ENCODE measurements around the gene BORCS5. TPM values are rescaled to one million over a fixed set of nuclear protein-coding genes. Genes with fewer than 3 reads are reported as not detected.

BORCS5 gene
- total RNA-seq, 2 donors from 2014 or later = 5.6 to 18.4 TPM

DNA sequence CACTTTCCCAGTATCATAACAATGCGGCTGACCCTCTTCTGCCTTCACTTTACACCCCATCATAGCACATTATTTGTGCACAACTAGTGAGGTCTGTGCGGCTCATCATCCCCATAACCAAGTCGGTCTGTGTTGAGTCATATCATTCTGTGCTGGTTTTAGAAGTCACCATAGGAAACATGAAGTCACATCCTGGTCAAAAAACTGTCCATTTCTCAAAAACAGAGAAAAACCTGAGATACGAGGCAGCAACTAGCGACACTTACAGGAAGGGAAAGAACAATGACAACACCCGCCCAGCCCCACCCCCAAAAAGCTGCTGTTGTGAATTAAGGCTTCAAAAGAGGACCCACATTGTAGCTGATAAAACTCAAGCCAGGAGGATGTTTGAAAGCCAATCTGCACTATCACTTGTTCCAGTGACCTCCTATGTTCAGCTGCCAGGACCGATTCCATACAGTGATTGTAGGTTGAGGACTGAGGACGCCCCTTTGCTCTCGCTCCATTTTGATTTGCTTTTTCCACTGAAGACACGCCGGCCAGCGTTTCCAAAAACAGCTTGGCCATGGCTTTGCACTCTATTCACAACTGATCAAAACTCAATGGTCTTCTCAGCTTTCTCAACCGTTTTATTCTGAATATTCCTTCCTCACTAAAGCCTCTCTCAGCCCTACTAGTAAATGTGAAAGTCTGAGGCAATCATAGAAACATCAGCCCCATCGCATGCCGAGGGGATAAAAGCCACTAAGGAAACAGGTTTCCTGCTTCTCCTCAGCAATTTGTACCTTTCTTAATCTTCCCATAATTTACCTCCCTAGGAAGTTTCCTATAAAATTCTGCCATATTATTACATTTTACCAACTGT is 118.3 kb downstream of the BORCS5 start:
- Histone ChIP-seq H3K36me3 (replicated peaks in 1 of 2; ENCODE audit: insufficient read depth in 1 of 2, low read depth in 2 of 2) (peaks cover 10 to 20% of the 10 kb centered on the region in 2 donors), H3K27ac (no peak overlapping the region), H3K9me3 (no peaks in the 10 kb centered on the region), H3K27me3 (no peaks in the 10 kb centered on the region), H3K4me3 (no peak overlapping the region), H3K4me1 (no peaks in the 10 kb centered on the region)
- WGBS, 2 donors = 78 to 91% methylated on average over 15 of the region's 15 CpGs
- ATAC-seq = no peak
- TF ChIP-seq, protein P1, sequence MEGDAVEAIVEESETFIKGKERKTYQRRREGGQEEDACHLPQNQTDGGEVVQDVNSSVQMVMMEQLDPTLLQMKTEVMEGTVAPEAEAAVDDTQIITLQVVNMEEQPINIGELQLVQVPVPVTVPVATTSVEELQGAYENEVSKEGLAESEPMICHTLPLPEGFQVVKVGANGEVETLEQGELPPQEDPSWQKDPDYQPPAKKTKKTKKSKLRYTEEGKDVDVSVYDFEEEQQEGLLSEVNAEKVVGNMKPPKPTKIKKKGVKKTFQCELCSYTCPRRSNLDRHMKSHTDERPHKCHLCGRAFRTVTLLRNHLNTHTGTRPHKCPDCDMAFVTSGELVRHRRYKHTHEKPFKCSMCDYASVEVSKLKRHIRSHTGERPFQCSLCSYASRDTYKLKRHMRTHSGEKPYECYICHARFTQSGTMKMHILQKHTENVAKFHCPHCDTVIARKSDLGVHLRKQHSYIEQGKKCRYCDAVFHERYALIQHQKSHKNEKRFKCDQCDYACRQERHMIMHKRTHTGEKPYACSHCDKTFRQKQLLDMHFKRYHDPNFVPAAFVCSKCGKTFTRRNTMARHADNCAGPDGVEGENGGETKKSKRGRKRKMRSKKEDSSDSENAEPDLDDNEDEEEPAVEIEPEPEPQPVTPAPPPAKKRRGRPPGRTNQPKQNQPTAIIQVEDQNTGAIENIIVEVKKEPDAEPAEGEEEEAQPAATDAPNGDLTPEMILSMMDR (IDR thresholded peaks at IDR 0.05) = no peak
- no peak for TF ChIP-seq POLR2A (IDR thresholded peaks at IDR 0.05)
- no peak for DNase-seq
- intact Hi-C loops (cut with DNase I) = no loop called here

DNA sequence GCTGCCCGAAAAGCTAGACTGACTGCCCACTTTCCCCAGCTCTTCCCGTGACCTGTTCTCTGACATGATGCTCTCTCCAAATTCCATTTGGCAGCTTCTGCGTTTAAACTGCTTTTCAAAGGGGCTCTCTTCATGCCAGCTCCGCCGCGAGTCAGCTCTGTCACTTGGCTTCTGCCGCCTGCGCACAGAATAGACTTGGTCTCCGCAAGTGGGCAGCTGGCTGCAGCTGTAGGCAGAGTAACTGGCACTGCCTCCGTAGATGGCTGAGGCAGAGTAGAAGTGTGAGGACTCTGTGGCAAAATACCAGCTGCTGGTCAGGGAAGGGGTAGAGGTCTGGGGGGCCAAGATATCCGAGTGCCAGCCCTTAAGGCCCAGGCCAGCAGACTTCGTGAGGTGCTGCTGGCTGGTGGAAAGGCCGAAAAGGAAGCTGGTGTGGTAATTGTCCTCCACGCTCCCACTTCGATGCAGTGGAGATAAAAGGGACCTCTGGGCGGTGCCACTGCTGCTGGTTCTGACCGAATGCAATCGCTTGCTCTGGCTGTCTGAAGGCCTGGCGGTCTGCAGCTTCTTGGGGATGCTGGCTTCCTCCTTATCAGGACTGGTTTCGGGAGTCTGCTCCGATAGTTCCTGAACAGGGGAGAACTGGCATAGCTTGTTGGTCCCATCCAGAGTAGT is 120.1 kb downstream of the BORCS5 start:
- ATAC-seq (no peak), DNase-seq (no peak)
- intact Hi-C loops (cut with DNase I) = no loop called here
- TF ChIP-seq, protein P1 (IDR thresholded peaks at IDR 0.05) = no peak
- TF ChIP-seq POLR2A (IDR thresholded peaks at IDR 0.05) = no peak
- WGBS, 2 donors = 91 to 94% methylated on average over 16 to 21 of the region's 21 CpGs
- no peaks in the 10 kb centered on the region for H3K9me3 ChIP-seq
- no peaks in the 10 kb centered on the region for H3K4me1 ChIP-seq
- no peak overlapping the region for H3K4me3 ChIP-seq
- no peaks in the 10 kb centered on the region for H3K27me3 ChIP-seq
- no peak overlapping the region for H3K27ac ChIP-seq
- peaks cover 10 to 20% of the 10 kb centered on the region in 2 donors for H3K36me3 ChIP-seq (replicated peaks in 1 of 2; ENCODE audit: insufficient read depth in 1 of 2, low read depth in 2 of 2)

DNA sequence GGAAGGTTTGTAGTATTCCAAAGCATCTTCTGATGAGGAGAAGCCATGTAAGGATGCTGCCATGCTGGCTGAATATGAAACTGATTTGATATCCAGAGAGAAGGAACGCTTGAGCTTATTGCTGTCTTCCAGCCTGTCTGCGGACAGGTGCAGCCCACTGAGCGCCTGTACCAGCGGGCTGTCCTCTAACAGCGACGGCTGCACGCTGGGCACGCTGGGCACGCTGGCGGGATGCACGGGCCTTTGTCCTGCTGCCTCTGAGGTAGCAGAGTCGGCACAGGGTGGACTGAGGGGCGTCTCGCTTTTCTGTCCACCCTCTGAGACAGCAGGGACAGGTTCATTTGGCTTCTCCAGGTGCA is 120.6 kb downstream of the BORCS5 start:
- 96 to 97% methylated on average over 14 of the region's 14 CpGs for WGBS, 2 donors
- H3K27ac ChIP-seq = no peak overlapping the region
- no peaks in the 10 kb centered on the region for H3K9me3 ChIP-seq
- H3K36me3 ChIP-seq (replicated peaks in 1 of 2; ENCODE audit: insufficient read depth in 1 of 2, low read depth in 2 of 2) = peaks cover 10 to 20% of the 10 kb centered on the region in 2 donors
- no peak for TF ChIP-seq POLR2A (IDR thresholded peaks at IDR 0.05)
- TF ChIP-seq, protein P1 (IDR thresholded peaks at IDR 0.05) = no peak
- no peaks in the 10 kb centered on the region for H3K27me3 ChIP-seq
- intact Hi-C loops (cut with DNase I) = no loop called here
- no peak for ATAC-seq
- no peak overlapping the region for H3K4me3 ChIP-seq
- H3K4me1 ChIP-seq = no peaks in the 10 kb centered on the region
- no peak for DNase-seq

DNA sequence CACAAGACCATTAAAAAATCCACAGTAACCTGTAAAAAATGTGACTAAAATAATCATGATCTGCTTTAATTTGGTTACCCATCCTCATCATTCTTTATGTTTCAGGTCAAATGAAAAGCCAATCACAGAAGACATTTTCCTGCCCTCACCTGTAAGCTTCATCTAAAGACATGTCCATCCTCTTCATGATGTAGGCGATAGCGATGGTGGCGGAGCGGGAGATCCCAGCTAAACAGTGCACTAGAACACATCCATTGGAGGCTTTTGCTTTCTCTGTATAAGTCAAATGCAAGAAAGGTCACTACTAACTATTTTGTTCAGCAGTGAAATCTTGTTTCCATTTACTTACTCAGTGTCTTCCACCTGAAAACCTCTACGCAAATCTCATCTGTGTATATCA is 123.2 kb downstream of the BORCS5 start:
- Histone ChIP-seq H3K36me3 (replicated peaks in 1 of 2; ENCODE audit: insufficient read depth in 1 of 2, low read depth in 2 of 2) (peaks cover 10 to 20% of the 10 kb centered on the region in 2 donors), H3K27ac (no peak overlapping the region), H3K9me3 (no peaks in the 10 kb centered on the region), H3K4me3 (no peak overlapping the region), H3K4me1 (no peaks in the 10 kb centered on the region), H3K27me3 (no peaks in the 10 kb centered on the region)
- no peak for ATAC-seq
- no peak for DNase-seq
- intact Hi-C loops (cut with DNase I) = no loop called here
- TF ChIP-seq POLR2A (IDR thresholded peaks at IDR 0.05) = no peak
- TF ChIP-seq, protein P1 (IDR thresholded peaks at IDR 0.05) = no peak
- WGBS, 2 donors = 94 to 98% methylated on average over 5 of the region's 5 CpGs

All from body of pancreas (tissue), 4 donors.